HG02571 (cell line): ENCODE measurements around the gene OR1E2.
"Not testable (repeated sequence)": the region's sequence is repeated elsewhere in the genome, so short reads cannot be mapped to it uniquely, and the experiment has no call there.

ENCODE experiments used
- ATAC-seq: cut with Tn5 transposase; IDR thresholded peaks from one replicate; pipeline ENCODE4 v1.9.1; 2021; ENCODE audit warnings: mild to moderate bottlenecking, moderate library complexity; ENCODE audit not compliant: unreplicated experiment

OR1E2 gene

GRCh38 chr17:3433741-3434140 is at the start of gene OR1E2:
TSS of gene OR1E2 (minus strand) at chr17:3433841. CDS start at chr17:3433841, 0 bp downstream.
- ATAC-seq = no peak

GRCh38 chr17:3482852-3483251 is 49.2 kb upstream of the OR1E2 start:
- ATAC-seq = no peak

- no peak for ATAC-seq
Observed at GRCh38 chr17:3479988-3480387, 46.3 kb upstream of the OR1E2 start.

- ATAC-seq = no peak
Observed at GRCh38 chr17:3475812-3476610, 42.4 kb upstream of the OR1E2 start, which contains the start of gene ASPA. TSS of gene ASPA (plus strand) at chr17:3475997. CDS start at chr17:3476160, 163 bp downstream.

DNA sequence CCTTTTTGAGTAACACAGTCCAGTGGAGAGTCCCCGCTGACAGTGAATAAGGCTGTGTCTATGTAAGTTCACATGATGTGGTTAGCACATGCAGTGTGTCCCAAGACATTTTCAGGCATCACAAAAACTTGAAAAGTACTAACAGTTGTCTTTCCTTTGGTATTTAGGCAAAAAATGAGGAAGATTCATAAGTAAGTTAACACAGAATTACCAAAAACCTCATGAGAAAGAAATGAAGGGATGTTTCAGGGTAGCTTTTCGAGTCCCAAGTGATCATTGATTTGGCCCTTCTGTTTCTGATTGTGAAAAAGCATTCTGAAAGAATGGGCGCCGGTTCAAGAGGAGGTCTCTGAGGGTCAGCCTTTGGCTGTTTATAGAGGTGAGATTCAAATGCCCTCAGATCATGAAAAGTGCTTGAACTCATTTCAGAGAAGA is 41.6 kb upstream of the OR1E2 start:
- no peak for ATAC-seq

GRCh38 chr17:3474212-3474611 is 40.6 kb upstream of the OR1E2 start:
- ATAC-seq = no peak

- no peak for ATAC-seq
Observed at GRCh38 chr17:3472137-3472536, 38.5 kb upstream of the OR1E2 start.

GRCh38 chr17:3471599-3471998 is 38.0 kb upstream of the OR1E2 start, which contains the start of gene SPATA22:
TSS of gene SPATA22 (minus strand) at chr17:3471819. CDS start at chr17:3469325, 2,494 bp downstream.
- no peak for ATAC-seq

GRCh38 chr17:3469529-3469928 is 35.9 kb upstream of the OR1E2 start:
- ATAC-seq = no peak

- ATAC-seq = not testable (repeated sequence)
Observed at GRCh38 chr17:3466355-3466754, 32.7 kb upstream of the OR1E2 start.

DNA sequence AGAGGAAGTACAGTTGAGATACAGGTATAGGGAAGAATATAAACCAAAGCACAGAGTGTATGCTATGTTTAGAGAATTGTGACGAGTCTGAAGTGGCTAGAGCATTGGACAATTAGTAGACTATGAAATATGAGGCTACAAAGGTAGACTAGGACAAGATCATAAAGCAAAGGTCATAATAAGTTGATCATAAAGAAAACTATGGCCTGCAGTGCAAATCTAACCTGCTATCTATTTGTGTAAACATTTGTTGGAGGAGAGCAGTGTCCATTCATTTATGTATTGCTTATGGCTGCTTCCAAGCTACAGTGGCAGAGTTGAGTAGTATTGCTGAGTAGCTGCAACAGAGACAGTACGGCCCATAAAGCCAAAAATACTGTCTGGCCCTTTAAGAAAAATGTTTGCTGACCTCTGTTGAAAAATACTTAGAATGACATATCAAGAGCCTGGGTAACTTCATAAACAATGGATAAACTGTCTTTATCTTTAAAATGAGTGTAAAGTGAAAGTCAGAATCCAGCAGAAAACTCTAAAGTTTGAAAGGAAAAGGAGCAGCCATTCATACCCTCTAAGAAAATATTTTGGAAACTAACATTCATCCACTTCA is 14.5 kb upstream of the OR1E2 start:
- ATAC-seq = no peak

GRCh38 chr17:3447625-3448024 is 14.0 kb upstream of the OR1E2 start:
- ATAC-seq = no peak

DNA sequence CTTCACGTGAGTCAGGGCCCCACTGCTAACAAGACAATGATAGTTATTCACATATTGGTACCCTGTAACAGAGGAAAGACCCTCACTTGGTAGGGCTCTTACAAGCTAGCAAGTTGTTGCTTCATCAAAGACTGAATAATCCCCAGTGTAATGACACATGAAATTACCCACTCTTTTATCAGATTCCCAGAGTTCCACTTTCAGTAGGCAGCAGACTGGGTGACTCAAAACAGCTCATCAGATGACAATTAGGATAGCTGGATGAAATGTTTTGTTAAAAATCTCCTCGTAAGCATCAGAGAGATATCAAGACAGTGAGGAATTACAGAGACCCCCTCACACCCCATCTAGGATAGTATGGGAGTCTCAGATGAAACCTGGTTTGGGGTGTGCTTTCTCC is 6.8 kb upstream of the OR1E2 start:
- no peak for ATAC-seq

DNA sequence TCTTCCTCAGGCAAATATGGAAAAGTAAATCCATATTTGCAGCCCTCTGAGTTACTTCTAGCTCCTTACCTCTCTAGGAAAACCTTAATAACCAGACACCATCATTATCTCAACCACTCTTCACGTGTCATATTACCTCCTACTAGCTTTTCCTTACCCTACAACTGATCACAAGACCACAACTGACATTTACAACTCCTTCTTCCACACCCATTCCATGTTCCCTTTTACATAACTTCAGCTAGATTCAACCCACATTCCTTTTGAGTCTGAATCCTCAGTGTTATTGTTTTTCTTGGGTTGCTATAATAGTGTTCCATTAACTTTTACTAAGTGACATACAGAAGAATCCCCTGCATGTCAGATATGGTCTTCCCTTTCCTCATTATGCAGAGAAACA is 4.7 kb upstream of the OR1E2 start:
- no peak for ATAC-seq

- not testable (repeated sequence) for ATAC-seq
Observed at GRCh38 chr17:3433215-3433614, 426 bp downstream of the OR1E2 start.

DNA sequence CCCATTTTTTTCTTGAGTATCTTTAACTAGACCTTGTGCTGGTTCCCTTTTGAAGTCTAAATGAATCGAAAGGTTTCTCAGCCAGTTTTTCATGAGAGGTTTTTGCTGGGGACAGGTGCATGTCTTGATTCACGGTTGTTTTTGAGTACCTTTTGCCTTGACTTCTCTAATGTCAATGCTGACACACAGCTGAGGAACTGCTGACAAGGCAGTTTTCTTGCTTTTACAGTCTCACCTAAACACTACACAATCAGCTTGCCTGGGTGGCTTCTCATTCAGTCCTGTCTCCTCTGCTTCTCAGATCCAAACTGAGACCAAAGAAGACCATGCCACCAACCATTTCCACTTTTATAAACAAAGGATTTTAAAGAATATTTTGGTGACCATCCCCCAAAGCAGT is 15.4 kb downstream of the OR1E2 start:
- ATAC-seq = no peak

- ATAC-seq = no peak
Observed at GRCh38 chr17:3415610-3416009, 18.0 kb downstream of the OR1E2 start.

DNA sequence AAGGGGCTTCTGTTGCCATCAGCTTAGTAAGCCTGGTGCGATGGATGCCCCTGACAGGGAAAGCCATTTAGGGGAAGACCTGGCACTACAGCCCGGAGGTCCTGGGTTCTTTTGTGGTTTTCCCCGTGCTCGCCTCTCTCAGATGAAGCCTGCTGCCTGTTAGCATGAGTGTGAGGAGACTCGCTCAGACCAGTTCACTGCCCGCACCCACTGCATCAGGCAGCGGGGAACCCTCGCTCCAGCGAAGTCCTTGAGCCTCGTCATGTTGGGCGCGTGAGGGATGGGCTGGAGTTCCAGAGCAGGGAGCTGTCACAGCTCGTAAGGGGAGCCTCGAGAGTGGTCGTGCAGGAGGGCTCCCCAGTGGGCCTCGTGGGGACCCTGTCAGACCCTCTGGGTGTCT is 21.4 kb downstream of the OR1E2 start:
- not testable (repeated sequence) for ATAC-seq

- ATAC-seq = no peak
Observed at GRCh38 chr17:3411070-3411469, 22.6 kb downstream of the OR1E2 start, which contains the start of gene OR3A3. TSS of gene OR3A3 (plus strand) at chr17:3411370.

DNA sequence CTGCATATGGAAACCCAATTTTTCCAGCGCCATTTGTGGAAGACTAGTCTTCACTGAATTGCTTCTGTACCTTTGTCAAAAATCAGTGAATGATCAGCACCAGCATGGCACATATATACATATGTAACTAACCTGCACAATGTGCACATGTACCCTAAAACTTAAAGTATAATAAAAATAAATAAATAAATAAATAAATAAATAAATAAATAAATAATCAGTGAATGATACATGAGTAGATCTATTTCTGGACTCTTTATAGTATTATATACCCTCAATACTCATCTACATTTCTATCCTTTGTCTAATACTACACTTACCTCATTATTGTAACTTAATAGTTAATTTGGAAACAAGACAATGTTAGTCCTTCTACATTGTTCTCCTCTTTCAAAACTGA is 29.8 kb downstream of the OR1E2 start:
- ATAC-seq = not testable (repeated sequence)

GRCh38 chr17:3401786-3402185 is 31.9 kb downstream of the OR1E2 start:
- no peak for ATAC-seq

DNA sequence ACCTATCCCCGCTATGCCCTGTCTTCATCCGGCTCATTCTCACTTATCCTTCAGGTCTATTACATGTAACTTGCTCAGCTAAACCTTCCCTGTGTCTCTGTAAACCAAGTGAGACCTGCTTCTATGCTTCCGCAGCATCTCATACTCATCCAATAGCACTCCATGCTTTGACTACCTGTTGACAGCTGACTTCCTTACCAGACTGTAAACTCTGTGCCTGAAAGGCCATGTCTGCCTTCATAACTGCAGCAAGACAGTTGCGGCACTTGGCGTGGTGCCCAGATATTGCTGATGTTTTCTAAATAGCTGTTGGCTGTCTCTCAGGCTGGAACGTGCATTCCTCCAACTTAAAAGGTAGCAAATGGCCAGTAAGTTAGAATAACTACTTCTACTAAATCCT is 33.6 kb downstream of the OR1E2 start:
- no peak for ATAC-seq
